Uterus (tissue), 4 donors: Measurements from ENCODE around the gene PLCH2. TPM values are rescaled to one million over a fixed set of nuclear protein-coding genes. Genes with fewer than 3 reads are reported as not detected.
A peak's percentile ranks its signal among the peaks of the same experiment; 100 is the strongest.

Experiments used
- DNase-seq, 2 donors: peaks; one replicate each; pipeline ENCODE4 v3.0.0-alpha.2; 2019 to 2020
- H3K27ac ChIP-seq, 2 donors: fragments of 200-600 bp; sonication (generic); 1 replicate in 1 of 2; 2 replicates in 1 of 2; pipeline ENCODE4 v1.5.1; 2016 to 2018
- H3K27me3 ChIP-seq, 2 donors: fragments of 200-600 bp; sonication (generic); one replicate each; pipeline ENCODE4 v1.5.1; 2018 to 2019; ENCODE audit warnings: control low read depth in 1 of 2
- H3K36me3 ChIP-seq, 2 donors: fragments of 200-600 bp; sonication (generic); one replicate each; pipeline ENCODE4 v1.5.1; 2019; ENCODE audit warnings: control low read depth in 1 of 2
- H3K4me1 ChIP-seq, 2 donors: fragments of 200-600 bp; sonication (generic); one replicate each; pipeline ENCODE4 v1.5.1; 2018 to 2019; ENCODE audit warnings: control low read depth in 1 of 2
- H3K4me3 ChIP-seq, 2 donors: fragments of 200-600 bp; sonication (generic); 1 replicate in 1 of 2; 2 replicates in 1 of 2; pipeline ENCODE4 v1.5.1; 2018 to 2019; ENCODE audit warnings: mild to moderate bottlenecking in 1 of 2
- H3K9me3 ChIP-seq, 2 donors: fragments of 200-600 bp; sonication (generic); one replicate each; pipeline ENCODE4 v1.5.1; 2019; ENCODE audit warnings: control low read depth in 1 of 2
- CTCF ChIP-seq, 4 experiments: fragments of 200-600 bp in 2 of 4; fragments of 450-650 bp in 2 of 4; sonication (generic) in 2 of 4; IDR thresholded peaks; one replicate each; pipeline ENCODE4 v1.5.1; 2016 to 2019; ENCODE audit warnings: antibody characterized with exemption in 4 of 4, mild to moderate bottlenecking in 2 of 4, moderate library complexity in 1 of 4
- POLR2A ChIP-seq, 2 donors: fragments of 450-650 bp; IDR thresholded peaks; one replicate each; pipeline ENCODE4 v1.6.1; 2016; ENCODE audit warnings: antibody characterized with exemption in 2 of 2, mild to moderate bottlenecking in 1 of 2, moderate library complexity in 1 of 2
- intact Hi-C: fragments of 100-400 bp; cut with DNase I; formaldehyde crosslinking; loops from one replicate; pipeline ENCODE4 v1.15.1; 2023; ENCODE audit warnings: low total_unique reads
- total RNA-seq, 4 donors: library from RNA; depleted of rRNA in 3 of 4; stranded (reverse); fragments of >200 nt in 3 of 4; gene quantifications; one replicate each; pipeline versions ENCODE4 v1.1.0 to v1.2.4, GENCODE V29; 2014 to 2023
- donor health status: DM: yes; HTN: yes; CAD: no.

Gene PLCH2
- total RNA-seq, 4 donors from 2014 or later: 0.21 to 3.0 TPM; not detected in 2

GRCh38 chr1:2528611-2528965 lies 52.5 kb downstream of the PLCH2 start:
- intact Hi-C loops: no loop called here
- H3K9me3 ChIP-seq: no peaks in the 10 kb centered on the region
- H3K27ac ChIP-seq: peak overlapping the region; percentile 15 to 46
- TF ChIP-seq CTCF (IDR thresholded peaks at IDR 0.05): no peak
- TF ChIP-seq POLR2A (IDR thresholded peaks at IDR 0.05): no peak
- peaks cover 19 to 30% of the 10 kb centered on the region in 2 donors for H3K27me3 ChIP-seq
- H3K4me1 ChIP-seq: peaks cover 0 to 33% of the 10 kb centered on the region in 2 donors
- no peaks in the 10 kb centered on the region for H3K36me3 ChIP-seq
- H3K4me3 ChIP-seq: no peak overlapping the region
- DNase-seq: no peak

- Histone ChIP-seq H3K27ac (peak overlapping the region; percentile 15 to 46), H3K4me1 (peaks cover 0 to 30% of the 10 kb centered on the region in 2 donors), H3K9me3 (no peaks in the 10 kb centered on the region), H3K27me3 (peaks cover 19 to 30% of the 10 kb centered on the region in 2 donors), H3K36me3 (no peaks in the 10 kb centered on the region), H3K4me3 (no peak overlapping the region)
- intact Hi-C loops: no loop called here
- no peak for TF ChIP-seq POLR2A (IDR thresholded peaks at IDR 0.05)
- TF ChIP-seq CTCF (IDR thresholded peaks at IDR 0.05): no peak
- DNase-seq: no peak
These were observed 53.1 kb downstream of the PLCH2 start for GRCh38 chr1:2528966-2529783.

- intact Hi-C loops: no loop called here
- Histone ChIP-seq H3K36me3 (no peaks in the 10 kb centered on the region), H3K4me1 (peaks cover 0 to 22% of the 10 kb centered on the region in 2 donors), H3K9me3 (no peaks in the 10 kb centered on the region), H3K4me3 (no peak within 1 kb of the TSS), H3K27ac (peak within 1 kb of the TSS; percentile 38 to 46), H3K27me3 (peaks cover 19 to 34% of the 10 kb centered on the region in 2 donors)
- DNase-seq: no peak
- TF ChIP-seq CTCF (IDR thresholded peaks at IDR 0.05): no peak
- TF ChIP-seq POLR2A (IDR thresholded peaks at IDR 0.05): peak; percentile 12 to 36
These were observed 53.9 kb downstream of the PLCH2 start, which contains the start of gene HES5 for GRCh38 chr1:2529784-2530512. TSS of gene HES5 (minus strand) at chr1:2530263. CDS start at chr1:2530164, 99 bp downstream.

- intact Hi-C loops: no loop called here
These were observed 54.6 kb downstream of the PLCH2 start for GRCh38 chr1:2530513-2531361.

More at GRCh38 chr1:2530513-2531361, 54.6 kb downstream of the PLCH2 start:
- DNase-seq: no peak
- Histone ChIP-seq H3K36me3 (no peaks in the 10 kb centered on the region), H3K9me3 (no peaks in the 10 kb centered on the region), H3K4me3 (no peak overlapping the region), H3K4me1 (peaks cover 0 to 17% of the 10 kb centered on the region in 2 donors), H3K27ac (peak overlapping the region in 1 of 2 donors; percentile 38), H3K27me3 (peaks cover 19 to 37% of the 10 kb centered on the region in 2 donors)
- TF ChIP-seq CTCF (IDR thresholded peaks at IDR 0.05) (no peak), POLR2A (IDR thresholded peaks at IDR 0.05) (no peak)
